Smooth muscle cell of the brain vasculature (primary cell): Measurements from ENCODE around the gene SERPINB13.
"Not testable (repeated sequence)": the region's sequence is repeated elsewhere in the genome, so short reads cannot be mapped to it uniquely, and the experiment has no call there.

Experiments
- DNase-seq: peaks from one replicate; pipeline ENCODE4 v3.0.0-alpha.2; 2012; ENCODE audit warnings: low read depth, low spot score

The SERPINB13 gene

GRCh38 chr18:63590373-63590772, 3.2 kb downstream of the SERPINB13 start:
- no peak for DNase-seq

- no peak for DNase-seq
These were observed 4.0 kb downstream of the SERPINB13 start for GRCh38 chr18:63590966-63591695.

- DNase-seq: no peak
These were observed 4.6 kb downstream of the SERPINB13 start for GRCh38 chr18:63591725-63592124.

GRCh38 chr18:63592471-63592870, 5.3 kb downstream of the SERPINB13 start:
- no peak for DNase-seq

GRCh38 chr18:63596964-63597363, 9.8 kb downstream of the SERPINB13 start:
- DNase-seq: no peak

GRCh38 chr18:63603355-63603754, 16.2 kb downstream of the SERPINB13 start:
- no peak for DNase-seq

GRCh38 chr18:63603772-63604171, 16.6 kb downstream of the SERPINB13 start:
- no peak for DNase-seq

GRCh38 chr18:63604791-63605567, 17.8 kb downstream of the SERPINB13 start:
- DNase-seq: no peak

- DNase-seq: no peak
These were observed 19.4 kb downstream of the SERPINB13 start for GRCh38 chr18:63606526-63606925.

- no peak for DNase-seq
These were observed 26.3 kb downstream of the SERPINB13 start for GRCh38 chr18:63613420-63613819.

GRCh38 chr18:63617049-63617914, 30.1 kb downstream of the SERPINB13 start:
- no peak for DNase-seq

GRCh38 chr18:63617915-63618234, 30.7 kb downstream of the SERPINB13 start:
- DNase-seq: no peak

GRCh38 chr18:63619661-63620060, 32.5 kb downstream of the SERPINB13 start:
- no peak for DNase-seq

GRCh38 chr18:63624863-63625262, 37.7 kb downstream of the SERPINB13 start:
- no peak for DNase-seq

- DNase-seq: no peak
These were observed 39.3 kb downstream of the SERPINB13 start for GRCh38 chr18:63626431-63626830.

- DNase-seq: no peak
These were observed 40.7 kb downstream of the SERPINB13 start for GRCh38 chr18:63627819-63628218.

- DNase-seq: no peak
These were observed 50.6 kb downstream of the SERPINB13 start for GRCh38 chr18:63637703-63638102.

GRCh38 chr18:63641157-63641680, 54.1 kb downstream of the SERPINB13 start:
- DNase-seq: not testable (repeated sequence)

GRCh38 chr18:63642668-63643356, 55.7 kb downstream of the SERPINB13 start:
- DNase-seq: not testable (repeated sequence)

- not testable (repeated sequence) for DNase-seq
These were observed 57.0 kb downstream of the SERPINB13 start, which contains the start of gene SERPINB4 for GRCh38 chr18:63644142-63644541. SERPINB4 (minus strand) TSS chr18:63644256; CDS start chr18:63643577, 679 bp downstream.

- not testable (repeated sequence) for DNase-seq
These were observed 57.6 kb downstream of the SERPINB13 start for GRCh38 chr18:63644694-63645093.
